Measurements from ENCODE around the gene M1AP.

M1AP gene

GRCh38 chr2:74546004-74546403 lies 102.1 kb downstream of the M1AP start:
- DNase-seq (ENCODE audit: low read depth): no peak

GRCh38 chr2:74544634-74545033 lies 103.5 kb downstream of the M1AP start:
- DNase-seq (ENCODE audit: low read depth): no peak

- no peak for DNase-seq (ENCODE audit: low read depth)
Observed at GRCh38 chr2:74542978-74543377, 105.2 kb downstream of the M1AP start.

GRCh38 chr2:74540291-74540690 lies 107.8 kb downstream of the M1AP start:
- DNase-seq (ENCODE audit: low read depth): no peak

- DNase-seq (ENCODE audit: low read depth): no peak
Observed at GRCh38 chr2:74538881-74539339, 109.2 kb downstream of the M1AP start.

- DNase-seq (ENCODE audit: low read depth): no peak
Observed at GRCh38 chr2:74537140-74537539, 111.0 kb downstream of the M1AP start.

- DNase-seq (ENCODE audit: low read depth): no peak
Observed at GRCh38 chr2:74536166-74536950, 111.8 kb downstream of the M1AP start.

- no peak for DNase-seq (ENCODE audit: low read depth)
Observed at GRCh38 chr2:74535440-74535965, 112.6 kb downstream of the M1AP start.

GRCh38 chr2:74534411-74534810 lies 113.7 kb downstream of the M1AP start:
- DNase-seq (ENCODE audit: low read depth): no peak

- no peak for DNase-seq (ENCODE audit: low read depth)
Observed at GRCh38 chr2:74533464-74533863, 114.7 kb downstream of the M1AP start.

GRCh38 chr2:74532222-74532621 lies 115.9 kb downstream of the M1AP start:
- peak; percentile 64 for DNase-seq (ENCODE audit: low read depth)

GRCh38 chr2:74531666-74532065 lies 116.5 kb downstream of the M1AP start:
- DNase-seq (ENCODE audit: low read depth): no peak

GRCh38 chr2:74530239-74531187 lies 117.6 kb downstream of the M1AP start:
- no peak for DNase-seq (ENCODE audit: low read depth)

GRCh38 chr2:74529357-74530238 lies 118.5 kb downstream of the M1AP start, which contains the start of the genes AUP1 and HTRA2:
AUP1 (minus strand) TSS chr2:74529706; CDS start chr2:74529629, 77 bp downstream.
HTRA2 (plus strand) TSS chr2:74529933; CDS start chr2:74530007, 74 bp downstream.
- peak; percentile 99 for DNase-seq (ENCODE audit: low read depth)

GRCh38 chr2:74528600-74529356 lies 119.4 kb downstream of the M1AP start:
- DNase-seq (ENCODE audit: low read depth): no peak

GRCh38 chr2:74527741-74528140 lies 120.4 kb downstream of the M1AP start:
- no peak for DNase-seq (ENCODE audit: low read depth)

- DNase-seq (ENCODE audit: low read depth): no peak
Observed at GRCh38 chr2:74526649-74527230, 121.4 kb downstream of the M1AP start.

- no peak for DNase-seq (ENCODE audit: low read depth)
Observed at GRCh38 chr2:74525717-74526648, 122.1 kb downstream of the M1AP start, which contains the start of gene DQX1. DQX1 (minus strand) TSS chr2:74526231; CDS start chr2:74525729, 502 bp downstream.
